Upper lobe of left lung (tissue), 4 donors: ENCODE results near the gene PIP.

Source experiments
- CTCF ChIP-seq, 6 experiments: fragments of 450-650 bp in 4 of 6; fragments of 200-600 bp in 2 of 6; sonication (generic) in 2 of 6; IDR thresholded peaks; one replicate each; pipeline ENCODE4 v1.5.1; 2016 to 2019; ENCODE audit warnings: antibody characterized with exemption in 6 of 6
- EP300 ChIP-seq, 4 donors: sonication (generic); formaldehyde crosslinking; IDR thresholded peaks; one replicate each; pipeline ENCODE4 v1.5.1; 2017; ENCODE audit warnings: antibody characterized with exemption in 4 of 4, control low read depth in 2 of 4
- POLR2A ChIP-seq, 4 donors: fragments of 450-650 bp; IDR thresholded peaks; one replicate each; pipeline ENCODE4 v1.5.1; 2016 to 2017; ENCODE audit warnings: antibody characterized with exemption in 4 of 4, mild to moderate bottlenecking in 2 of 4
- POLR2AphosphoS5 ChIP-seq, 2 donors: sonication (generic); formaldehyde crosslinking; IDR thresholded peaks; one replicate each; pipeline ENCODE4 v1.5.1; 2017; ENCODE audit warnings: antibody characterized with exemption in 2 of 2

DNA sequence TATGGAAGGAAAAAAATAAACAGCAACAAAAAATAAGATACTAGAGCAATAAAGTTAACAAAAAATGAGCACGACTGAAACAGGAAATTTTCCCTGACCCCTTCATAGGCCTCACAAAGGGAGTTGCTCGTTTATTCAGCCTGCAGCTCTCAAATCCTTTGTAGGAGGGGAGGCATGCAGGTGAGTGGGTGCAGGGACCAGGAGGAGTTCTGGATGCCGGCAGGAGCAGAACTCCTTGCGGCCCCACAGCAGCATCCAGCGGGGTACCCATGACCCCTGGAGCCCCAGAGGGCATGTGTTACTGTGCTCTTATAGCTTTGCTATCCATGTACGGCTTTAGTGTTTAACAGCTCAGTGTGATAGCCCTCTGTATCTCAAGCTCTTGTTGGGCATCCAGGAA, 57.1 kb downstream of the PIP start:
- TF ChIP-seq CTCF (IDR thresholded peaks at IDR 0.05) (no peak), POLR2A (IDR thresholded peaks at IDR 0.05) (no peak), POLR2AphosphoS5 (IDR thresholded peaks at IDR 0.05) (no peak), EP300 (IDR thresholded peaks at IDR 0.05) (no peak)
